H1 (cell line): ENCODE measurements around the gene VGLL3. TPM values are rescaled to one million over a fixed set of nuclear protein-coding genes. Genes with fewer than 3 reads are reported as not detected.
A peak's percentile ranks its signal among the peaks of the same experiment; 100 is the strongest.

Experiments used
- ASH2L ChIP-seq: fragments of 200-600, 300-600 bp; sonication (generic); IDR thresholded peaks from one replicate; pipeline ENCODE4 v1.7.1; 2017; ENCODE audit warnings: low read length
- BACH1 ChIP-seq: IDR thresholded peaks from 2 replicates; pipeline ENCODE4 v1.6.1; 2012; ENCODE audit warnings: low read length, improper control_type of control experiment
- CHD1 ChIP-seq: IDR thresholded peaks from 2 replicates; pipeline ENCODE4 v1.6.1; 2012; ENCODE audit warnings: low read depth, low read length, improper control_type of control experiment
- CREB1 ChIP-seq: IDR thresholded peaks from 2 replicates; pipeline ENCODE4 v1.6.1; 2012; ENCODE audit warnings: inconsistent platforms
- CTBP2 ChIP-seq: IDR thresholded peaks from 2 replicates; pipeline ENCODE4 v1.7.0; 2011; ENCODE audit warnings: borderline replicate concordance, mild to moderate bottlenecking, moderate library complexity, mixed read lengths, low read length; ENCODE audit not compliant: insufficient read depth, insufficient read length
- CTCF ChIP-seq, 3 experiments: IDR thresholded peaks; 1 replicate in 2 of 3; 2 replicates in 1 of 3; pipeline versions ENCODE4 v1.5.1 to v1.6.1; 2011; ENCODE audit warnings: low read length in 3 of 3, mild to moderate bottlenecking in 3 of 3, inconsistent platforms in 2 of 3, low read depth in 1 of 3, moderate library complexity in 1 of 3; ENCODE audit not compliant: insufficient read depth in 1 of 3; ENCODE audit errors: control extremely low read depth in 1 of 3
- E2F6 ChIP-seq: IDR thresholded peaks from 2 replicates; pipeline ENCODE4 v1.6.1; 2012; ENCODE audit warnings: inconsistent platforms
- EP300 ChIP-seq, 2 experiments: IDR thresholded peaks; 1 replicate in 1 of 2; 2 replicates in 1 of 2; pipeline ENCODE4 v1.6.1; 2011 to 2012; ENCODE audit warnings: low read depth in 2 of 2, low read length in 2 of 2, mild to moderate bottlenecking in 2 of 2, borderline replicate concordance in 1 of 2, inconsistent platforms in 1 of 2, moderate library complexity in 1 of 2
- HDAC2 ChIP-seq, 2 experiments: fragments of 300-600 bp in 1 of 2; sonication (generic) in 1 of 2; IDR thresholded peaks; 2 replicates each; pipeline ENCODE4 v1.6.1; 2011 to 2012; ENCODE audit warnings: low read depth in 2 of 2, low read length in 2 of 2, mild to moderate bottlenecking in 2 of 2, moderate library complexity in 2 of 2, borderline replicate concordance in 1 of 2, inconsistent platforms in 1 of 2
- KDM1A ChIP-seq: fragments of 200-600, 300-600 bp; sonication (generic); IDR thresholded peaks from 2 replicates; pipeline ENCODE4 v1.7.1; 2016; ENCODE audit warnings: mild to moderate bottlenecking, low read length, borderline replicate concordance
- KDM4A ChIP-seq: IDR thresholded peaks from one replicate; pipeline ENCODE4 v1.7.1; 2012; ENCODE audit warnings: low read depth, mild to moderate bottlenecking, moderate library complexity, low read length, inconsistent platforms; ENCODE audit not compliant: severe bottlenecking
- MAX ChIP-seq: IDR thresholded peaks from 2 replicates; pipeline ENCODE4 v1.6.1; 2012; ENCODE audit warnings: inconsistent platforms
- POLR2A ChIP-seq, 2 experiments: IDR thresholded peaks; 1 replicate in 1 of 2; 2 replicates in 1 of 2; pipeline ENCODE4 v1.6.1; 2011; ENCODE audit warnings: low read depth in 2 of 2, low read length in 2 of 2, mild to moderate bottlenecking in 2 of 2; ENCODE audit errors: control extremely low read depth in 1 of 2
- RAD21 ChIP-seq, 2 experiments: IDR thresholded peaks in 1 of 2; conservative IDR thresholded peaks in 1 of 2; 2 replicates each; pipeline ENCODE4 v1.6.1; 2011; ENCODE audit warnings: low read depth in 2 of 2, low read length in 2 of 2, improper control_type of control experiment in 1 of 2, inconsistent platforms in 1 of 2, mild to moderate bottlenecking in 1 of 2, moderate library complexity in 1 of 2
- RXRA ChIP-seq: IDR thresholded peaks from 2 replicates; pipeline ENCODE4 v1.6.1; 2011; ENCODE audit warnings: low read depth, mild to moderate bottlenecking, low read length, moderate library complexity; ENCODE audit not compliant: insufficient read depth
- SIX5 ChIP-seq: IDR thresholded peaks from 2 replicates; pipeline ENCODE4 v1.6.1; 2011; ENCODE audit warnings: mild to moderate bottlenecking, low read depth, low read length
- TAF1 ChIP-seq: IDR thresholded peaks from 2 replicates; pipeline ENCODE4 v1.6.1; 2011; ENCODE audit warnings: mild to moderate bottlenecking, low read depth, low read length
- TAF7 ChIP-seq: optimal IDR thresholded peaks from 2 replicates; pipeline ENCODE3; 2011; ENCODE audit warnings: low read depth, mild to moderate bottlenecking, inconsistent platforms, low read length, moderate library complexity, borderline replicate concordance
- TEAD4 ChIP-seq: IDR thresholded peaks from 2 replicates; pipeline ENCODE4 v1.6.1; 2012; ENCODE audit warnings: low read depth, low read length, inconsistent platforms, mixed read lengths
- polyA plus RNA-seq, 7 experiments: library from polyadenylated mRNA; depleted of rRNA in 3 of 7; stranded (reverse) in 5 of 7; unstranded in 2 of 7; fragments of >200 nt in 5 of 7; fragments of 200-250 nt in 2 of 7; gene quantifications; 1 replicate in 5 of 7; 2 replicates in 1 of 7; 4 replicates in 1 of 7; pipeline versions ENCODE4 v1.2.1 to v1.2.3, GENCODE V29; 2011 to 2013; ENCODE audit warnings: missing spikeins in 2 of 7, mixed read lengths in 2 of 7
- total RNA-seq: library from RNA; stranded (reverse); fragmentation: NEBNext Ultra II Directional; extraction: Animal tissue kit (Norgen Biotek cat#: 25700); gene quantifications from 2 replicates; pipeline ENCODE4 v1.2.1, GENCODE V29; 2021

The VGLL3 gene
- total and polyA plus RNA-seq, 2 of the 8 experiments (the other 6 are each of a cell fraction or from before 2014, with no cell fraction given), result 13.4 to 24.2 TPM

- peak in 1 of 3 experiments; percentile 39; a peak in 1 of 4 replicates for TF ChIP-seq CTCF (IDR thresholded peaks at IDR 0.05; ENCODE audit: control extremely low read depth in 1 of 3, insufficient read depth in 1 of 3, low read depth in 1 of 3, low read length in 3 of 3)
- TF ChIP-seq HDAC2 (IDR thresholded peaks at IDR 0.05; ENCODE audit: borderline replicate concordance in 1 of 2, low read depth in 2 of 2, low read length in 2 of 2), result peak in 1 of 2 experiments; percentile 89; a peak in 1 of 4 replicates
- TF ChIP-seq KDM4A, result peak; percentile 80
- peak; percentile 40; the same call in 1 of the 2 replicates for TF ChIP-seq KDM1A
- peak; percentile 79 for TF ChIP-seq ASH2L
- peak; percentile 46 for TF ChIP-seq CTBP2
- TF ChIP-seq E2F6, result peak; percentile 82
- no peak for TF ChIP-seq CHD1
- peak; percentile 2 to 24; a peak in 1 of 4 replicates for TF ChIP-seq RAD21 (IDR thresholded peaks at IDR 0.05 in 1 of 2, conservative IDR thresholded peaks at IDR 0.05 in 1 of 2; ENCODE audit: low read depth in 2 of 2, low read length in 2 of 2)
- TF ChIP-seq RXRA, result no peak
- peak; percentile 39; the same call in 1 of the 2 replicates for TF ChIP-seq CREB1
- TF ChIP-seq TEAD4, result peak; percentile 53; the same call in 1 of the 2 replicates
- TF ChIP-seq EP300 (IDR thresholded peaks at IDR 0.05; ENCODE audit: borderline replicate concordance in 1 of 2, low read depth in 2 of 2, low read length in 2 of 2), result peak in 1 of 2 experiments; percentile 39; a peak in 1 of 3 replicates
- TF ChIP-seq POLR2A (IDR thresholded peaks at IDR 0.05; ENCODE audit: control extremely low read depth in 1 of 2, low read depth in 2 of 2, low read length in 2 of 2), result peak in 1 of 2 experiments; percentile 48; a peak in 1 of 3 replicates
- TF ChIP-seq SIX5, result no peak
- no peak for TF ChIP-seq TAF1
- TF ChIP-seq MAX, result peak; percentile 77
- peak; percentile 31; the same call in 1 of the 2 replicates for TF ChIP-seq BACH1
- peak; percentile 24 for TF ChIP-seq TAF7
These were observed at the start of gene VGLL3 (continued) for GRCh38 chr3:86990734-86991481.
